B cell (primary cell): ENCODE results near the gene GMCL1. TPM values are rescaled to one million over a fixed set of nuclear protein-coding genes. Genes with fewer than 3 reads are reported as not detected.

Experiments
- ATAC-seq: fragments of 200-7000 bp; cut with Tn5 transposase; one replicate; pipeline ENCODE4 v1.10.0; 2021; ENCODE audit warnings: low read depth, mild to moderate bottlenecking, moderate number of reproducible peaks, moderate library complexity
- CTCF ChIA-PET: fragments of 350-600 bp; sonication (Branson Sonifier 250); formaldehyde crosslinking; loops from one replicate; lab custom pipeline; 2021; ENCODE audit warnings: antibody characterized with exemption, inconsistent platforms; lab: Charles Lee
- POLR2A ChIA-PET: fragments of 350-600 bp; sonication (Branson Sonifier 250); formaldehyde crosslinking; loops from one replicate; lab custom pipeline; 2021; ENCODE audit warnings: antibody characterized with exemption; lab: Charles Lee
- DNase-seq: peaks from one replicate; pipeline ENCODE4 v3.0.0; 2013
- H2AFZ ChIP-seq: 2 replicates; pipeline ENCODE4 v1.6.1; 2012; ENCODE audit warnings: mild to moderate bottlenecking, low read depth, low read length; ENCODE audit not compliant: insufficient read depth, poor library complexity, severe bottlenecking
- H3K27ac ChIP-seq, 2 donors: 1 replicate in 1 of 2; 2 replicates in 1 of 2; pipeline ENCODE4 v1.5.1; 2012 to 2013; ENCODE audit warnings: low read length in 2 of 2, mild to moderate bottlenecking in 2 of 2, moderate library complexity in 1 of 2
- H3K27me3 ChIP-seq, 4 experiments: fragments of 200-600 bp in 1 of 4; sonication (generic) in 1 of 4; replicated peaks in 1 of 4; 1 replicate in 2 of 4; 2 replicates in 2 of 4; pipeline versions ENCODE4 v1.6.1 to v1.7.0; 2013 to 2016; ENCODE audit warnings: low read length in 3 of 4, mild to moderate bottlenecking in 2 of 4, mixed read lengths in 1 of 4, moderate library complexity in 1 of 4; ENCODE audit not compliant: insufficient read depth in 4 of 4, control insufficient read depth in 3 of 4; ENCODE audit errors: control extremely low read depth in 1 of 4
- H3K36me3 ChIP-seq, 2 experiments: replicated peaks in 1 of 2; 1 replicate in 1 of 2; 2 replicates in 1 of 2; pipeline versions ENCODE4 v1.6.1 to v1.7.1; 2013; ENCODE audit warnings: low read length in 1 of 2; ENCODE audit not compliant: insufficient read depth in 2 of 2, control insufficient read depth in 1 of 2; ENCODE audit errors: control extremely low read depth in 1 of 2, extremely low read depth in 1 of 2
- H3K4me1 ChIP-seq, 2 donors: fragments of 200-600 bp in 1 of 2; sonication (generic) in 1 of 2; 1 replicate in 1 of 2; 2 replicates in 1 of 2; pipeline versions ENCODE4 v1.5.1 to v1.6.1; 2013 to 2017; ENCODE audit warnings: low read length in 2 of 2; ENCODE audit not compliant: control insufficient read depth in 2 of 2, insufficient read depth in 2 of 2
- H3K4me2 ChIP-seq: replicated peaks from 2 replicates; pipeline ENCODE3; 2012; ENCODE audit warnings: mild to moderate bottlenecking, low read depth, low read length; ENCODE audit not compliant: poor library complexity, severe bottlenecking
- H3K4me3 ChIP-seq, 5 experiments: fragments of 200-600 bp in 1 of 5; sonication (generic) in 1 of 5; 1 replicate in 3 of 5; 2 replicates in 2 of 5; pipeline versions ENCODE4 v1.5.1 to v1.7.0; 2011 to 2016; ENCODE audit warnings: low read length in 4 of 5, mild to moderate bottlenecking in 4 of 5, low read depth in 2 of 5, control low read depth in 1 of 5, moderate library complexity in 1 of 5; ENCODE audit not compliant: insufficient read depth in 1 of 5; ENCODE audit errors: control extremely low read depth in 1 of 5, extremely low read depth in 1 of 5
- H3K79me2 ChIP-seq: fragments of 200-600 bp; sonication (generic); one replicate; pipeline ENCODE4 v1.6.0; 2016; ENCODE audit warnings: low read length; ENCODE audit not compliant: control insufficient read depth, insufficient read depth
- H3K9ac ChIP-seq: fragments of 200-600 bp; sonication (generic); 2 replicates; pipeline ENCODE4 v1.6.1; 2017; ENCODE audit warnings: mild to moderate bottlenecking, low read length, moderate library complexity
- H3K9me3 ChIP-seq, 3 donors: one replicate each; pipeline versions ENCODE4 v1.6.1 to v1.7.1; 2013; ENCODE audit warnings: low read length in 2 of 3; ENCODE audit not compliant: control insufficient read depth in 2 of 3, insufficient read depth in 1 of 3; ENCODE audit errors: control extremely low read depth in 1 of 3
- H4K20me1 ChIP-seq: 2 replicates; pipeline ENCODE4 v1.6.0; 2012; ENCODE audit warnings: mild to moderate bottlenecking, low read length; ENCODE audit not compliant: insufficient read depth, control insufficient read depth, poor library complexity, severe bottlenecking
- H3K27ac Mint-ChIP-seq: one replicate; pipeline ENCODE4 v1.8.0; 2021; ENCODE audit warnings: mixed read lengths
- H3K27me3 Mint-ChIP-seq: one replicate; pipeline ENCODE4 v1.8.0; 2021; ENCODE audit warnings: mixed read lengths
- H3K4me1 Mint-ChIP-seq: one replicate; pipeline ENCODE4 v1.8.0; 2021; ENCODE audit warnings: mixed read lengths
- H3K4me3 Mint-ChIP-seq: one replicate; pipeline ENCODE4 v1.8.0; 2021; ENCODE audit warnings: mixed read lengths
- H3K9me3 Mint-ChIP-seq: one replicate; pipeline ENCODE4 v1.8.0; 2022; ENCODE audit warnings: mixed read lengths; ENCODE audit not compliant: insufficient read depth
- EZH2 ChIP-seq: IDR thresholded peaks from 2 replicates; pipeline ENCODE4 v1.6.1; 2012; ENCODE audit warnings: borderline replicate concordance, low read depth, mild to moderate bottlenecking, moderate library complexity, low read length; ENCODE audit not compliant: insufficient read depth, poor library complexity, severe bottlenecking
- WGBS: methylation state at CpG from one replicate; pipeline ENCODE4 v1.1.5; 2013; ENCODE audit warnings: missing lambda C conversion rate; ENCODE audit not compliant: insufficient coverage; 5-methylcytosine and 5-hydroxymethylcytosine counted together
- intact Hi-C: fragments of 100-400 bp; cut with micrococcal nuclease; formaldehyde crosslinking; loops from one replicate; pipeline ENCODE4 v1.10.0; 2022
- polyA plus RNA-seq: library from polyadenylated mRNA; depleted of rRNA; stranded (reverse); fragments of >200 nt; gene quantifications from 2 replicates; pipeline ENCODE4 v1.2.3, GENCODE V29; 2012
- total RNA-seq, 2 donors: library from RNA; stranded (reverse); fragments of 120-200 nt in 1 of 2; gene quantifications; 1 replicate in 1 of 2; 2 replicates in 1 of 2; pipeline versions ENCODE4 v1.2.3 to v1.2.4, GENCODE V29; 2013 to 2022
- TF ChIP-seq, protein P1 (sequence below): fragments of 200-600 bp; IDR thresholded peaks from one replicate; pipeline ENCODE4 v1.8.0; 2022; ENCODE audit warnings: antibody characterized with exemption, mild to moderate bottlenecking

The GMCL1 gene
- total and polyA plus RNA-seq, 2 donors (not counting 1 experiment from before 2014, with no cell fraction given) = 6.0 to 26.3 TPM

- H3K27me3 ChIP-seq = no peaks in the 10 kb centered on the region
- H3K4me1 Mint-ChIP-seq = peaks cover 27% of the 10 kb centered on the region
- H3K27ac ChIP-seq = no peak overlapping the region
- no peaks in the 10 kb centered on the region for H3K9me3 ChIP-seq
- WGBS = 88% methylated on average over 7 of the region's 9 CpGs
- H3K9ac ChIP-seq = no peak overlapping the region
- no peak for TF ChIP-seq EZH2
- TF ChIP-seq, protein P1, sequence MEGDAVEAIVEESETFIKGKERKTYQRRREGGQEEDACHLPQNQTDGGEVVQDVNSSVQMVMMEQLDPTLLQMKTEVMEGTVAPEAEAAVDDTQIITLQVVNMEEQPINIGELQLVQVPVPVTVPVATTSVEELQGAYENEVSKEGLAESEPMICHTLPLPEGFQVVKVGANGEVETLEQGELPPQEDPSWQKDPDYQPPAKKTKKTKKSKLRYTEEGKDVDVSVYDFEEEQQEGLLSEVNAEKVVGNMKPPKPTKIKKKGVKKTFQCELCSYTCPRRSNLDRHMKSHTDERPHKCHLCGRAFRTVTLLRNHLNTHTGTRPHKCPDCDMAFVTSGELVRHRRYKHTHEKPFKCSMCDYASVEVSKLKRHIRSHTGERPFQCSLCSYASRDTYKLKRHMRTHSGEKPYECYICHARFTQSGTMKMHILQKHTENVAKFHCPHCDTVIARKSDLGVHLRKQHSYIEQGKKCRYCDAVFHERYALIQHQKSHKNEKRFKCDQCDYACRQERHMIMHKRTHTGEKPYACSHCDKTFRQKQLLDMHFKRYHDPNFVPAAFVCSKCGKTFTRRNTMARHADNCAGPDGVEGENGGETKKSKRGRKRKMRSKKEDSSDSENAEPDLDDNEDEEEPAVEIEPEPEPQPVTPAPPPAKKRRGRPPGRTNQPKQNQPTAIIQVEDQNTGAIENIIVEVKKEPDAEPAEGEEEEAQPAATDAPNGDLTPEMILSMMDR = no peak
- peak overlapping the region; percentile 75 for H3K4me3 Mint-ChIP-seq
- H3K4me1 ChIP-seq = peaks cover 24 to 26% of the 10 kb centered on the region in 2 donors
- H3K4me3 ChIP-seq = no peak overlapping the region
- no peak for DNase-seq
- ChIA-PET POLR2A (interaction anchor here (1.9 kb wide), 1 partner anchor 363 kb away, joined by 4 read pairs; the partner anchor contains the start of gene C2orf42), CTCF (interaction anchor here (0.7 to 5.0 kb wide), 7 partner anchors 11 to 104 kb away, joined by 3 to 43 read pairs (median 4); no protein-coding TSS in a partner anchor)
- H3K4me2 ChIP-seq = no peak overlapping the region
- H3K79me2 ChIP-seq = peaks cover 35% of the 10 kb centered on the region
- intact Hi-C loops = loop anchor here (2.0 kb wide), 3 partner anchors 65 to 1361 kb away; partner anchors contain the start of genes AAK1, APLF, FBXO48 and SNRNP27
- no peaks in the 10 kb centered on the region for H3K9me3 Mint-ChIP-seq
- ATAC-seq = no peak
- H4K20me1 ChIP-seq = peaks cover 12% of the 10 kb centered on the region
- H3K27ac Mint-ChIP-seq = peak overlapping the region; percentile 82
- H3K27me3 Mint-ChIP-seq = no peaks in the 10 kb centered on the region
- no peaks in the 10 kb centered on the region for H3K36me3 ChIP-seq
- no peak overlapping the region for H2AFZ ChIP-seq
Measured at GRCh38 chr2:69827796-69828540, 1.5 kb upstream of the GMCL1 start.

GRCh38 chr2:69828938-69829255 is 563 bp upstream of the GMCL1 start:
- peak overlapping the region; percentile 78 for H3K4me2 ChIP-seq
- POLR2A ChIA-PET = interaction anchor here (1.0 to 1.9 kb wide), 2 partner anchors 13 to 362 kb away, joined by 3 to 4 read pairs; partner anchors contain the start of gene C2orf42
- H3K9ac ChIP-seq = peak overlapping the region; percentile 73
- Mint-ChIP-seq H3K4me1 (peaks cover 33% of the 10 kb centered on the region), H3K27me3 (no peaks in the 10 kb centered on the region), H3K9me3 (no peaks in the 10 kb centered on the region), H3K4me3 (peak overlapping the region; percentile 99), H3K27ac (peak overlapping the region; percentile 99)
- intact Hi-C loops = loop anchor here (1.0 to 2.0 kb wide), 5 partner anchors 64 to 1362 kb away; partner anchors contain the start of genes AAK1, APLF, FBXO48 and SNRNP27
- no peak for DNase-seq
- CTCF ChIA-PET = interaction anchor here (0.6 to 5.0 kb wide), 7 partner anchors 12 to 189 kb away, joined by 3 to 43 read pairs (median 4); no protein-coding TSS in a partner anchor
- H3K4me3 ChIP-seq = peak overlapping the region; percentile 26 to 97 (median 72)
- H3K9me3 ChIP-seq = no peaks in the 10 kb centered on the region
- TF ChIP-seq EZH2 = no peak
- TF ChIP-seq, protein P1 = no peak
- peaks cover 12% of the 10 kb centered on the region for H4K20me1 ChIP-seq
- H3K27me3 ChIP-seq = no peaks in the 10 kb centered on the region
- H2AFZ ChIP-seq = peak overlapping the region; percentile 90
- 1% methylated on average over 5 of the region's 7 CpGs for WGBS
- H3K4me1 ChIP-seq = peaks cover 24 to 26% of the 10 kb centered on the region in 2 donors
- peaks cover 44% of the 10 kb centered on the region for H3K79me2 ChIP-seq
- H3K27ac ChIP-seq = peak overlapping the region; percentile 94 to 98
- no peak for ATAC-seq
- no peaks in the 10 kb centered on the region for H3K36me3 ChIP-seq
